Activated CD8-positive, alpha-beta memory T cell treated with anti-CD3 and anti-CD28 coated beads, Interleukin-2, amount 50 U/mL, for 1 hour (primary cell): ENCODE data around the gene CHMP2A.

ENCODE experiments used
- DNase-seq: peaks from one replicate; pipeline ENCODE4 v3.0.0-alpha.2; 2020; ENCODE audit errors: extremely low read depth

Gene CHMP2A

GRCh38 chr19:58538257-58539168 is 16.4 kb downstream of the CHMP2A start:
- no peak for DNase-seq

DNA sequence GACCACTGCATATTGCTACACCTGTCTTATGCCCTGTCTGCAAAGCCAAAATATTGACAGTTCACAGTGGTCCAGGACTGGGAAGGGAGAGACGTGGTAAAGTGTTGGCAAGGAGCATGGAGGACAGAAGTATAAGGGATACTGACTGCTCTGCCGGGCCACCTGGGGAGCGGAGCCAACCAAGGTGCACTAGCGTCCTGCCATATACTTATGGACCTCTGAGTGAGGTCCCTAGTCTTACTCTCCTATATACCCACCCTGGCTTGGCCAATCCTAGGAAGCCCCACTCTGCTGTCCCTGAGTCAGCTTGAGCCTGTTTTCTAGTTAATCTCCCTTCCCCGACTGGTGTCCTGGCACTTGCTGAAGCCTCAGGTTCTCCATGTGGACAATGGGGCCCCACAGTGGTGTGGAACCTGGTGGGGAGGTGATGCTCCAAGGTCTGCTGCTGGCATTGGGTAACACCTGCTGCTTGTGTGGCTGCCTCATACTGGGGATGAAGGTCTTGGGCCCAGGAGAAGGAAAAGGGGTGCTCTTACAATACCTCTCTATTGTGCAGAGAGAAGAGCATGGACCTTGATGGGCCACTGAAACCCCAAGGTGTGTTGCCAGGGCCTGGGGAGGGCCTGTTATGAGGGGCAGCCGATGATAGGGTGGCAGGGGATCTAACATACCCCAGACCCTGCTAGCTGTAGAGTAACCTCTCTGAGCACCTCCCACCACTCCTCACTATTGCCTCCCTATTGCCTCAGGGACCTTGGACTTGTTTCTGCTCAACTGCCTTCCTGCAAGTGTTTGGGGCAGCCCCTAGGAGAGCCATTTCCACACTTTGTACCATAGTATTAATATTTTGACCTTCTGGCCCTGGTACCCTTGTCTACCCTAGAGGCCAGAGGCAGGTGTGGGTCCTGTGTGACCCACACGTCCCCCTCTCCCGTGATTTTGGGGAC is 17.8 kb downstream of the CHMP2A start:
- no peak for DNase-seq

DNA sequence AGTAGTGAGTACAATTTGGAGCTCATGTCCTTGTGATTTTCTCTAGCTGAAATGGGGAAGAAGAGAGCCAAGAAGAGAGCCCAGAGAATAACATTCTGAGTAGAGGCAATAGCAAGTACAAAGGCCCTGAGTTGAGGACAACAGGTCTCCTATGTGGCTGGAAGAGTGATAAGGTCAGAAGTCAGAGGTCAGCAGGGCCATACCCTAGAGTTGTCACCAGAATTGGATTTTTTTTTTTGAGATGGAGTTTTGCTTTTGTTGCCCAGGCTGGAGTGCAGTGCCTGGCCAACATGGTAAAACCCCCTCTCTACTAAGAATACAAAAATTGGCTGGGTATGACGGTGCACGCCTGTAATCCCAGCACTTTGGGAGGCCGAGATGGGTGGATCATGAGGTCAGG is 19.0 kb downstream of the CHMP2A start:
- DNase-seq: no peak

DNA sequence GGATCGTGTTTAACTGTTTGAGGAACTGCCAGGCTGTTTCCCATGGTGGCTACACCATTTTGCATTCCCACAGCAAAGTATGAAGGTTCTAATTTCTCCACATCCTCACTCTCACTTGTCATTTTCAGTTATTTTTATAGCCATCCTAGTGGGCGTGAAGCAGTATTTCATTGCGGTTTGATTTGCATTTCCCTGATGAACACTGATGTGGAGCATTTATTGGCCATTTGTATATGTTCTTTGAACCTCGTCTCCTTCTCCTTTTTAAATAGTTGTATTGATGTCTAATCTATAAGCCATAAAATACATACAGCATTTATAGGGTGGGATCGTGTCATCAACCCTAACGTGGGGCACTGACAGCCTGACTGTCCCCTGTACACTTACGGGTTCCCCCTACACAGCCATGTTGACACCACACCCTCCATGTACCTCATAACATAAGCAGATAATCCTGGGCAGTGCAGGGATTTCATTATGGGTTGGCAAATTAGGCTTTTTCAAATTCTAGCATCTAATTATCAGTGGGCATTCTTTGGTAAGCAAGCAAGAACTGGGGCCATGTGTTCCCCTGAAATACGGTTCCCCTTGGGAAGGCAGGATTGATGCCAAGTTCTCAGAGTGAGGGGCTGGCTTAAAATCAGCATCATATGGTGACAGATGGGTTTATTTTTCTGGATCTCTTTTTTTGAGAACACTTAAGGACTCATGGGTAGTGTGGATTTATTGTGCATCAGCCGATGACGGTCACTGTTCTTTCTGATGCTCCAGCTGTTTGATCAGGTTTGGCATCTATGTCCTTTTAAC is 23.7 kb downstream of the CHMP2A start:
- no peak for DNase-seq

DNA sequence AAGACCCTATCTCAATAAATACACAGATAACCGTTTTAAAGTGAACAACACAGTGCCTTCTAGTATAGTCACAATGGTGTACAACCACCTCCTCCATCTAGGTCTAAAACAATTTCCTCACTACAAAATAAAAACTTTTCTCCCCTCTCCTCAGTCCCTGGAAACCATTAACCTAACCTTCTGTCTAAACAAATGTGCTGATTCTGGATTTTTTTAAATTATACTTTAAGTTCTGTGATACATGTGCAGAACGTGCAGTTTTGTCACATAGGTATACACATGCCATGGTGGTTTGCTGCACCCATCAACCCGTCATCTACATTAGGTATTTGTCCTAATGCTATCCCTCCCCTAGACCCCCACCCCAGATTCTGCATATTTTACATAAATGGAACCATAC is 25.5 kb downstream of the CHMP2A start:
- no peak for DNase-seq

DNA sequence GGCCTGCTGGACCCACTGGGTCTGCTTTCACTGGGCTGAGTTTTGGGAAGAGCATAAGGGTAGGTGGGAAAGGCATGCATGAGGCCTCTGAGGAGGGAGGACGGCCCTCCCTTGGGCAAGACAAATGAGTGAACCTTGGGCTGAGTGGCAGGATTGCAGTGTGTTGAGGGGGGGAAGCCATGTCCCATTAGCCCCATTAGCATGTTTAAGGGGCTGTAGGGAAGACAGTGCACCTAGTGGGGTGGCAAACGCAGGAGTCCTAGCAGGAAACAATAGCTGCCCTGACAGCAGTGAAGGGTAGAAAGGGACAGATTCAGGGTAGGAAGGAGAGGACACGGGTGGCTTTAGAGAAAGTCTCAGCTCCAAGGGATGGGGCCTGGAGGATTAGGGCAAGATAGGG is 32.2 kb downstream of the CHMP2A start:
- DNase-seq: no peak

- no peak for DNase-seq
Observed at GRCh38 chr19:58521651-58522050, 33.3 kb downstream of the CHMP2A start.

DNA sequence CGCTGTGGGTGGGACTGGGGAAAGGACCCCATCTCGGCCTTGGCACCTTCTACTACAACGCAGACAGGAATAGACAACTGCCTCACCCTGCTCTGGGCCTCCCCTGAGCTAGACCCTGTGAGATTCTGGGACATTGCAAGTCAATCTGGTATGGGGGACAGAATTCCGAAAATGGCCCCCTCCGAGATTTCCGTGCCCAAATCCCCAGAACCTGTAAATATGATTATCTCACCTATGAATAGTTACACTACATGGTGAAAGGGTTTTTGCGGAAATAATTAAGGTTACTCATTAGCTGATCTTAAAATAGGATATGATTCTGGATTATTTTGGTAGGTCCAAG is 34.7 kb downstream of the CHMP2A start:
- DNase-seq: no peak

- DNase-seq: peak; percentile 72
Observed at GRCh38 chr19:58519355-58520256, 35.3 kb downstream of the CHMP2A start, which contains the start of gene ZBTB45. ZBTB45 (minus strand) TSS chr19:58519810; CDS start chr19:58517673, 2,137 bp downstream.

- DNase-seq: no peak
Observed at GRCh38 chr19:58519087-58519354, 35.9 kb downstream of the CHMP2A start.

- no peak for DNase-seq
Observed at GRCh38 chr19:58518256-58519086, 36.4 kb downstream of the CHMP2A start.

DNA sequence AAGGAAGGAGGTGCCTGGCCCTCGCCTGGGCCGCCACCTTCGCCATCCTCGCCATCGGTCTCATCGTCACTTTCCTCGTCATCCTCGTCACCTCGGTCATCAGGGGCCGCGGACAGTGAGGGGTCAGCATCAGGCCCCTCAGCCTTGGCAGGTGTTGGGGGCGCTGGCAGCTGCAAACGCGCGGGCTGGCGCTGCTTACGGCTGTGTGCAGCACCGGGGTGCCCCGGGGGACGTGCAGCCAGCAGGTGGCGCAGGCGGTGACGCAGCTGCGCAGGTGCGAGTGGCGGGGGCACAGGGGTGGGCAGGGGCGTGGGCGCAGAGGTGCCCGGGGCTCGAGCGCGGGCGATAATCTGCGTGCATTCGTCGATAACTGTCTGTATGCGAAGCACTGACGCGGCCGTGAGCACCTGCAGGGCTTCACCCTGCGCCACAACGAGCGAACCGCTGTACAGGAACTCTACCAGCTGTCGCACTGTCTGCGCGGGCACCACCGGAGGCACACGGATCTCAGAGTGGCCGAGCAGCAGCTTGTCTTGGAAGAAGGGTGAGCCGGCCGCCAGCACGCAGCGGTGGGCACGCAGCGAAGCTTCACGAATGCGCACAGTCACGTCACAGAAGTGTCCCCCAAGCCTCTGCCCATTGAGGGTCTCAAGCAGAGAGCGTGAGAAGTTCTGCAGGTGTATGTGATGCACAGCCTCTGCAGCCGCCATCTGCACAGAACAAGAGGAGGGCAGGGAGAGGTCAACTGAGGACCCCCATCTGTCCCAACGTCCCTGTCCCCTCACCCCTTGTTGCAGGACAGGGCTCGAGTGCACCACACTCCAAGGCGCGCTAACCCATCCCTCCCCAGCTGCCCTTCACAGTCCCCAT is 37.7 kb downstream of the CHMP2A start:
- no peak for DNase-seq

DNA sequence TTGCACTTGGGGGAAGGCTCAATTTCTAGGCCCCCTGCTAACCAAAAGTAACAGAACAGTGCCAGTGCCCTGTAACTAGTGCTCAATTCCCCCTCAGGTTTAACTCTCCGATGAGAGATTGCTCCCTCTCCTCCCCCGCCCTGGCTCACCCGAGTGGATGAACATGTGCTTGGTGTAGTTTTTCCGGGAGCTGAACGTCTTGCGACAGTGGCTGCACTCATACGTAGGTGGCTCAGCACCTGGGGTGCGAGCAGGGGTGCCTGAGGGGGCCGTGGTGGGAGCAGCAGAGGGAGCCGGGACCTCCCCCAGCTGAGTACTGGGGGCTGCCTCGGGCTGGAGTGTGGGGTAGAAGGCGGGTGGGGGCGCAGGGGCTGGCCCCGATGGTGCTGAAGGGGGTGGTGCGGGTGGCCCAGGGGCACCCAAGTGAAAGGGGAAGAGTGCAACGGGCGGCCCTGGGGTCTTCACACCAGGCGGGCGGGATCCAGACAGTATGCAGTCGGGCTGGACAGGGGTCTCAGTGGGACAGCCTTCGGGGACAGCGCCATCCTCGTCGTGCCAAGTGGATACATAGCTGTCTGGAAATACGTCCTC is 38.6 kb downstream of the CHMP2A start:
- no peak for DNase-seq

GRCh38 chr19:58515259-58515658 is 39.6 kb downstream of the CHMP2A start:
- no peak for DNase-seq

DNA sequence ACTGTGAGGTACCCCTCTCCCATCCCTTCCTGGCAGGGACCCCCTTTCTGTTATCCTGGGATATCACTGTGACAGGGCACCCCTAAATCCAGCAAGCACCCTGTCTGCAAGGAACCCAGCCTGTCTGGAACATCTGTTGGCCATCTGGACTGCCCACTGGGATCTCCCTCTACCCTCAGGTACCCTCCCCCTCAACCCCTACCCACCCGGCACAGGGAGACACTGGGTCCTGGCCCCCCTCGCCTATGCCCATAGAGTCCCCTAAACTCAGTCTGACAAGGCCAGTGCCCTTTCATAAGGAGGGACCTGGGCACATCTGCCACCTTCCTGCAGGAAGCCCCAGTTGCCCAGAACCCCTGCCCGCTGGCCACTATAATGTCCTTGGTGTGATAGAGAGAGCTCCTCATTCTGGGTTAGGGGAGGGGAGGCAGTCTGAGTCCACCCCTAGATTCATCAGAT is 40.3 kb downstream of the CHMP2A start:
- DNase-seq: no peak

GRCh38 chr19:58513694-58514563 is 41.0 kb downstream of the CHMP2A start:
- DNase-seq: peak; percentile 66

- no peak for DNase-seq
Observed at GRCh38 chr19:58513213-58513693, 41.7 kb downstream of the CHMP2A start.
